ENCODE results near the gene C3orf52.

GRCh38 chr3:112085735-112086075 is 484 bp upstream of the C3orf52 start:
- TF ChIP-seq CTCF (IDR thresholded peaks at IDR 0.05) (no peak), POLR2A (IDR thresholded peaks at IDR 0.05) (no peak)
